Left colon (tissue), 2 donors: ENCODE results near the gene TMEM59L. TPM values are rescaled to one million over a fixed set of nuclear protein-coding genes. Genes with fewer than 3 reads are reported as not detected.

Source experiments
- ATAC-seq: fragments of 200-7000 bp; cut with Tn5 transposase; one replicate; pipeline ENCODE4 v1.9.1; 2020; ENCODE audit warnings: mild to moderate bottlenecking, moderate library complexity
- DNase-seq, 2 donors: peaks; one replicate each; pipeline ENCODE4 v3.0.0-alpha.2; 2020
- intact Hi-C, 2 donors: fragments of 100-400 bp; cut with DNase I in 1 of 2; cut with micrococcal nuclease in 1 of 2; formaldehyde crosslinking; loops; one replicate each; pipeline versions ENCODE4 v1.11.2 to v1.14.0; 2022; cut with DNase I, micrococcal nuclease
- total RNA-seq, 2 donors: library from RNA; stranded (reverse); fragmentation: NEBNext Ultra II Directional; extraction: Animal tissue kit (Norgen Biotek cat#: 25700); gene quantifications; one replicate each; pipeline ENCODE4 v1.2.1, GENCODE V29; 2021
- donor health status: DM: no; HTN: no; CAD: no.
- donor health status: DM: yes; HTN: yes; CAD: no.

The TMEM59L gene
- total RNA-seq, 2 donors from 2014 or later = 0.40 to 1.1 TPM

DNA sequence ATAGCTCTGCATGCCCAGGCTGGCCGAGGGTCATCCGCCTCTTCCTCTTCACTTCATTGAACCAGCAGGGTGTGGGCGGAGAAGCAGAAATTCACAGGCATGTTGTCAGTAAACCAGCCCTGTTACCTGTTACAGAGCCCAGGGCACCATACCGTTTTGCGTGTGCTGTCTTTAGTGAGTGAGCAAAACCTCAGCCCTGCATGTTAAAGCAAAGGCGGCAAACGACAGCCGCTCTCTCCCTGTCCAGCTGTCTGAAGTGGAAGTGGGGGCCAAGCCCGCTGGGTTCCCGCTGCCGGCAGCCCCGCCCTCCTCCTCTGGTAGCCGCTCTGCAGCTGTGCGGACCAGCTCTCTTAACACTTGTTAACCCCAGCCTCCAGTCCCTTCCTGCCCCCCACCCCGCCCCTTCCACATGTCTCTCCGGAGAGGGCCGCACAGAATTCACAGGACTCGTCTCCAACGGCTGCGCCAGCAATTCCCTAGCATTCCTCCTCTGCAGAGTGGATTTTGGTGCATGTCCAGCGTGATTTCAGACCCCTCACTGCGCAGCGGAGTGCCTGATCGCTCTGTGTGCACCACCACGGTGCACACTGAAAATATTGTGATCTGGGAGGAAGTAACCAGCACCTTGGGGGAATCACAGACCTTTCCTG lies 36.8 kb downstream of the TMEM59L start:
- intact Hi-C loops = no loop called here
- ATAC-seq (peak; percentile 41), DNase-seq (peak; percentile 54 to 55)

DNA sequence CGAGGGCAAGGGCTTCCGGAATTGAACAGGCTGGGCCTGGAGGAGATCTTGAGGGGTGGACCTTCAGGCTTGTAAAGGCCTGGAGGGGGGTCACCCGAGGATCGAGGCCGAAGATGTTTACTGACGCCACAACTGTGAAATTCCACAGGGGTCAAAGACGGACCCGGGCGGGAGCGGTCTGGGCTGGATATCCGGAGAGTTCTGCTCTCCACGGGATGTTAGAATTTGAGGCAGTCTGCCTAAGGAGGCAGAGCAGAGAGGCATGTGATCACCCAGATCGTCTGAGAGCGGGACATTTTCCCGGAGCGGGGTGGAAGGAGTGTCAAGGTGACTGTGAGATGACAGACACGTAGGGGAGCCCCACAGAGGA lies 37.3 kb downstream of the TMEM59L start:
- intact Hi-C loops = no loop called here
- no peak for DNase-seq
- peak; percentile 29 for ATAC-seq

DNA sequence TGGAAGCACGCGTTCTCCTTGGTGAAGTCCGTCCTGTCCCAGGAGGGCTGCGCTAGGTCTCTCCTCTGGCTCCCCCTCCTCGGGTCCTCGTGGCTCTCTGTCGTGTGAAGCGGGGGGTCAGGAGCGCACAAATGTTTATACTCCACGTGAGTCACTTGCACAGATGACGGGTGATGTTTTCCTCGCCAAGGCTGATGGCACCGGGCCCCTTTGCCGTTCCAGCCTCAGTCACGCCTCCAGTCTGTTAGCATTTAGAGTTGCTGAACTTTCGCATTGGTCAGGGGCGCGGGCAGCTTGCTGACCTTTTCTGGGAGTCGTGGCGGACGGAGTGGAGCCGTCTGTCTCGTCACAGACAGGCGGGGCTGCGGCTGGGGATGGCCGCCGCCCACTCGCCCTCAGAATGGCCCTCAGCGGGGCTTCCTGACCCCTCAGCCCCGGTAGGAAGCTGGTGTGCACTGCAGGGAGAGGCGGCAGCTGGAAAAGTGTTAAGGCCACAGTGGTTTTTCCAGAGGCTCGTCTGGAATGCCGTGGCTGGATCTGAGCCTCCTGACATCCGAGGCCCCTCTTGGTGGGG lies 37.9 kb downstream of the TMEM59L start:
- peak; percentile 31 to 56 for DNase-seq
- intact Hi-C loops = no loop called here
- ATAC-seq = no peak

DNA sequence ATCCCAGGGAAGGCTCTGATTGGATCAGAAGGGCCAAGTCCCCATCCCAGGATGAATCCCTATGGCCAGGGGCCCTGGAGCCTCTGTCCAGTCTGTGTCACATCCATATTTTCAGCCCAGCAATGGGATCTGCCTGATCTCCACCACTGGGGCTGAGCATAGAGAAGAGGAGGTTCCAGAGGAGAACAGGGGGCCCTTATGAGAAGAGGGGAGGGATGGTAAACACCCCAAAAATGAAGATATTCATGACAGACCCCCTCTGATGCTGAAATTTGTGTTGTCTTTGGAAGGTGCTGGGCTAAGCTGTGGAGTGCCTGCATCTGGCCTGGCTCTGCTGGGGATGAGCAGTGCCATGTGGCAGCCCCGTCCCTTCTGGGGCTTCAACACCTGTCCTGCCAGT lies 38.6 kb downstream of the TMEM59L start:
- intact Hi-C loops = no loop called here
- no peak for ATAC-seq
- DNase-seq = no peak

DNA sequence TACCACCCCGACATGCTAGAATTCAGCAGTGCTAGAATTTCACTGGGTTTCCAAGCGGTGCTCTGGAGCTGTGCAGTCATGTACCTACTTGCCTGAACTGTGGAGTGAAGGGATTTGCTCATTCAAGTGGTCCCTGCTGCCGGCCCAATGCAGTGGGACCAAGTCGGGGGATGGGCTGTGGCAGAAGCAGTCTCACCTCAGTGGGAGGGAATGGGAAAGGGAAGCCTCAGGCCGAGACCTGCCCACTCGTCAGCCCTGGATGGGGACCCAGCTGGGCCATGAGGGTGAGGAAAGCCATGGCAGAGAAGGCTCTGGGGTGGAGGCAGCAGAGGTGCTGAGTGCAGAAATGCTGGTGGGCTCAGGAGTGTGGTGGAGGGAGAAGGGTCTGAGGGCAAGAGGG lies 39.1 kb downstream of the TMEM59L start:
- DNase-seq (no peak), ATAC-seq (no peak)
- intact Hi-C loops = no loop called here

DNA sequence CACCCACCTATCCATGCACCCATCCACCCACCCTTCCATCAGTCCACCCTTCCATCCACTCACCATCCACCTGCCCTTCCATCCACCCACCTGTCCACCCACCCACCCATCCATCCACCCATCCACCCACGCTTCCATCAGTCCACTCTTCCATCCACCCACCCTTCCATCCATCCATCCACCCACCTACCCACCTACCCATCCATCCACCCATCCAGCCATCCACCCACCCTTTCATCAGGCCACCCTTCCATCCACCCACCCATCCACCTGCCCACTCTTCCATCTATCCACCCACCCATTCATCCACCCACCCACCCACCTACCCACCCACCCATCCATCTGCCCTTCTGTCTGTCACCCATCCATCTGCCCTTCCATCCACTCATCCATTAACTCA lies 41.2 kb downstream of the TMEM59L start:
- intact Hi-C loops = no loop called here
- DNase-seq = no peak

DNA sequence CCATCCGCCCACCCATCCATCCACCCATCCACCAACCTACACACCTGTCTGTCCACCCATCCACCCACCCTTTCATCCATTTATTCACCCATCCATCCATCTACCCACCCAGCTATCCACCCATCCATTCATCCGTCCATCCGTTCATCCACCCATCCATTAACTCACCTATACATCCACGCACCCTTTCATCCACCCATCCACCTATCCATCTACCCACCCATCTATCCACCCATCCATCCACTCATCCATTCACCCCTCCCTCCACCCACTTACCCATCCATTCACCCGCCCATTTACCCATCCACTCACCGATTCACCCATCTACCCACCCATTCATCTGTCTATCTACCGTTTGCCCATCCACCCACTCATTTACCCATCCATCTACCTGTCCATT lies 41.8 kb downstream of the TMEM59L start:
- no peak for ATAC-seq
- no peak for DNase-seq
- intact Hi-C loops = no loop called here

More for the DNA sequence above, 41.2 kb downstream of the TMEM59L start:
- no peak for ATAC-seq

DNA sequence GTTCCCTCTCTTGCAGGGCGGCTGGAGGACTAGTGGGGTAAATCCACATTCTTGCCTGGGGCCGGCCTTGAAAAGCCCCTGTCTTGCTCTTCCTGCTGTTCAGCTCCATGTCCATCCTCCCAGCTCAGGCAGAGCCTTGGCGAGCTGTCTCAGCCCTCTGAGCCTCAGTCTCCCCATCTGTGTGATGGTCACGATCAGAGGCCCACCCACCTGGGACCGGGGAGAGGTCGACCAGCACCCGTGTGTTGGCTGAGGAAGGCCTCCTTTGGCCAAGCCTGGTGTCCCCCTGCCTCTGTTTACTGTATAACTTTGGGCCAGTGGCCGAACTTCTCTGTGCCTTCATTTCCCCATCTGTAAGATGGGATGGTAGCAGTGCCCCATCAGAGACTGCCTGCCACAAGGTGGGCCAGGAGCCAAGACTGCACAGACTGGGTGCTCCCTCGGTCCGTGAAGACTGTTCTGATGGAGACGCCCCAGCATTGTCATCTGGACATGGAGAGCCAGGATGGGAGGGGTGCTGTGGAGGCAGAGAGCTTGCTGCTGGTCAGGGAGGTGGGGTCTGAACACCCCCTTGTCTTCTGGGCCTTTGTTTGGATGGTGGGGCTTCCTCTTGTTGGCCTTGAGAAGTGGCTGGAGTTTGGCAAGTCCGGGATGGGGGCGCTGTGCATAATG lies 42.6 kb downstream of the TMEM59L start:
- DNase-seq (no peak), ATAC-seq (no peak)
- intact Hi-C loops = no loop called here

DNA sequence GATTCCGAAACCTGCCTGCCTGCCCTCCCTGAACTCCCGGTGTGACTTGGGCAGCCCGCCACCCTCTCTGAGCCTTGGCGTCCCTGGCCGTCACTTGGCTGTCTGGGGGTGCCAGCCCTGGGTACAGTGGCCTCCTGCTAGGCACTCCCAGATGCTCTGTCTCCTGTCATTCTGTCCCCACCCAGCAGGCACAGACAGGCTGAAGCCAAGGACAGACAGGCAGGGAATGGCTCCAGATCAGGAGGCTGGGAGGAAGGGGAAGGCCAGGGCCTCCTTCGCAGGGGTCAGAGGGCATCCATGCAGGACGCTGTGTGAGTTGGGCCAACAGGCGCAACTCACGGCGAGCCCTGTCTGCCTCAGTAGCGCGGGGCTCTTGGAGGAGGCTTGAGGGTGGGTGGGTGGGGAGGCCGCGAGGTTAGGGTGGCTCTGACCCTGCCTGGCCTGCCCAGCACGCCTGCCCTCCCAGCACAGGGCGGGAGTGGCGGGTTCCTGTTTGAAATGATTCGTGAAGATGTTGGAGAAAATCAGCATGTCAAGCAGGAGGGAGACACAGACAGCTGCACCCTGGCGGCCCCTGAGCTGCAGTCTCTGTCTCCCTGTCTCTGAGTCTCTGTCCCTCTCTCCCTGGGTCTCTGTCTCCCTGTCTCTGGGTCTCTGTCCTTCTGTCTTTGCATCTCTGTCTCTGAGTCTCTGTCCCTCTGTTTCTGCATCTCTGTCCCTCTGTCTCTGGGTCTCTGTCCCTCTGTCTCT lies 43.8 kb downstream of the TMEM59L start:
- no peak for ATAC-seq
- intact Hi-C loops = no loop called here
- no peak for DNase-seq

DNA sequence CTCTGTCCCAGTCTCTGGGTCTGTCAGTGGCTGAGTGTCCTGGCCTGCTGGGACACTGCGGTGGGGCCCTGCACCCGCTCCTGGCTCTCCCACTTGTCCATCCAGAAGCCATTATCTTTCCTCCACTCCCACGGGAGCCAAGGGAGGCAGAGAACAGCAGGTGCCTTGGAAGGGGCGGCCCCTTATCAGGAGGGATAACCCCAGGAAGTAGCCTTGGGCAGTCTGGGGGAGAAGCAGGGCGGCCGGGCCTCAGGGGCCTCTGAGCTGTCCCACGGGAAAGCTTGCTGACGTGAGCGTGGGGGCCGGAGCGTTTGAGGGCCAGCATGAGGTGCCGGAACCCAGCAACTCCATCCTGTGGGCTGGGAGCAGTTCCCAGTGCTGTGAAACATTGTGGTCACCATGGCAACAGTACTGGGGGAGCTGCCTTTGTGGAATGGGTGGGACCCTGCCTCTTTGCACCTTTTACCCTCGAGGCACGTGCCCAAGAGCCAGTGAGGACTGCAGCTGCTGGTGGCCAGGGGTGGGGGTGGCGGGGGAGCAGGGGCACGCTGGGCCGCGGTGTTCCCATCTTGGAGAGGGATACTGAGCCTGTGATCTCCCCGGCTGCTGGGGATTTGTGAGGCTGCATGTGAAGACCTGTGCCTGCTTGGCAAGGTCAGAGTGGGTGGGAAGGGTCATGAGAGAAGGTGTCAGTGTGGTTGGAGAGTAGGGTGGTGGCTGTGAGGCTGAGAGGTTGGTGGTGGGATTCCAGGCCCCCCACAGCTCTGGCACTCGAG lies 45.1 kb downstream of the TMEM59L start:
- DNase-seq (no peak), ATAC-seq (no peak)
- intact Hi-C loops = no loop called here

DNA sequence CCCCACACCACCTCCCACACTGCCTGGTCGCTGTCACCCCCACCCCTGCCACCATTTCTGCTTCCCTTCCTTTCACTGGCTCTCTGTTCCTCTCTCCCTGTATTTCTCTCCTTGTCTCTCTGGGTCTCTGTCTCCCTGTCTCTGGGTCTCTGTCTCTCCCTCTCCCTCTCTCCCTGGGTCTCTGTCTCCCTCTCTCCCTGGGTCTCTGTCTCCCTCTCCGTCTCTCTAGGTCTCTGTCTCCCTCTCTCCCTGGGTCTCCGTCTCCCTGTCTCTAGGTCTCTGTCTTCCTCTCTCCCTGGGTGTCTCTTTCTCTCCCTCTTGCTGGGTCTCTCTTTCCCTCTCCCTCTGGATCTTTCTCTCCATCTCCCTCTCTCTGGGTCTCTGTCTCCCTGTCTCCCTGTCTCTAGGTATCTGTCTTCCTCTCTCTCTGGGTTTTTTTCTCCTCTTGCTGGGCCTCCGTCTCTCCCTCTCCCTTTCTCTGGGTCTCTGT lies 45.7 kb downstream of the TMEM59L start:
- DNase-seq (no peak), ATAC-seq (no peak)
- intact Hi-C loops = no loop called here

DNA sequence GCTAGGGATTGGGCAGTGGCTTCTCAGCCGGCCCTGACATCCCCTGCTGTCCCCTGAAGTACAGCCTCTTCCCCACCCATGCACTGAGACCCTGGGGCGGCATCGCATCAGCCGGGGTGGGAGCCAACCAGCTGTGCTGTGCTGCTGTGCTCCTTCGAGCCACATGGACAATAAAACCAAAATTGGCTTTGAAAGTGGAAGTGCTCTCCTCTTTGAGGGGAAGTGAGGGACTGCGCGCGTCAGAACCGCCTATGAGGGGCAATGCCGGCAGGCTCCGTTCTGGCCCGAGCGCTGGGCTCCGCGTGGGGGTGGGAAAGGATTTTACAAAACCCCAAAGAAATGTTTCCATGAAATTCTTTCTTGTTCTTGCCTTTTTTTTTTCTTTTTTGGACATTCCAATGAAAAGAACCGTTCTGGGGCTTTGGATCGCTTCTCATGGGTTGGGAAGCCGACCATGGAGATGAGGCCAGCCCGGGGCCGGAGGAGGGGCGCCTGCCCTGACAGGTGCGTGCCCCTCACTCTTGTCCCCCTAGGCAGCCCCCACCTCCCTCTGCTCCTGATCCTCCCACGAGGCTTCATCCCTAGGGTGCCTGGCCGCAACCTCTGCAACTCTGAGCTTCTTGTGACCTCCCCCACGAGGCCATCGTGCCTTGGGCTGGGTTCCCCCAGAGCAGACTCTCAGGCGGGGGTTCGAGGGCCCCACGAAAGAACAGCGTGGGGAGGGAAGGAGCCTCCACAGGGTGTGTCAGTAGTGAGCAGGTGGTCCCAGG lies 46.8 kb downstream of the TMEM59L start:
- DNase-seq (no peak), ATAC-seq (no peak)
- intact Hi-C loops = no loop called here

DNA sequence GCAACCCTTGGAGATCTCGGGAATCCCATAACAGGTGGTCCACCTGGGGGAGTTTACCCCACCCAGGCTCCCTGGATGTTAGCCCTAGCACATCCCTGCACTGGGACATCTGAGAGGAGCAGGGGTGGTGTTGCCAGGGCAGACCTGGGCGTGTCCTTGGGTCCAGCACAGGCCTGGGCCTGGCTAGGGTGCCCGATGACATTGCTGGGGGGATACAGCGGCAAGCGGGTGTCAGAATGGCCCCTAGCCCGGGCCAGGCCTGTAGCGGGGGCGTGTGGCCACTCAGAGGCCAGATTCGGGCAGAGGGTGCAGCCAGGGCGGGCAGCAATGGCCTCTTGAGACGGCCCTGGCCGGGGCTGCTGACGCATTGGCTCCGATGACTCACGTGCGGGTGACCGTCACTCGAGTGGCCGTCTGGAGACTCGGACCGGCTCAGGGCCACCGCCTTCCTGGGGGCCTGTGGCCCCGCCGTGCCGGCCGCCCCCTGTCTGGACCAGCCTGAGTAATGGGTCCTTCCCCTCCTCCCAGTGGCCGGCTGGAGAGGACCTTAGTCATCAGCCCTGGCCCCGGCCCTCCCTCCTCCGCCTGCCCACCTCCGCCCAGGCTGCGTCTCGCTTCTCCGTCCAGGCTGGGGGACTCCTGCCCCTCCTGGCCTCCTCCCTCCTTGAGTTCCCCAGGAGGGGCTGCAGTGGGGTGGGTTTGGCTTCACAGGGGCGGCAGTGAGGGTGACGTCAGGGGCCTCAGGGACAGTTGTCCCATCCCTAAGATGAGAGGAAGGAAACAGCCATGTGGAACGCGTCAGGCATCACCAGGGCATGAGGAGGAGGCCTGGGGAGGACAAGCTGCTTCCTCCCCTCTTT lies 47.6 kb downstream of the TMEM59L start:
- ATAC-seq (peak; percentile 29), DNase-seq (no peak)
- intact Hi-C loops = no loop called here

DNA sequence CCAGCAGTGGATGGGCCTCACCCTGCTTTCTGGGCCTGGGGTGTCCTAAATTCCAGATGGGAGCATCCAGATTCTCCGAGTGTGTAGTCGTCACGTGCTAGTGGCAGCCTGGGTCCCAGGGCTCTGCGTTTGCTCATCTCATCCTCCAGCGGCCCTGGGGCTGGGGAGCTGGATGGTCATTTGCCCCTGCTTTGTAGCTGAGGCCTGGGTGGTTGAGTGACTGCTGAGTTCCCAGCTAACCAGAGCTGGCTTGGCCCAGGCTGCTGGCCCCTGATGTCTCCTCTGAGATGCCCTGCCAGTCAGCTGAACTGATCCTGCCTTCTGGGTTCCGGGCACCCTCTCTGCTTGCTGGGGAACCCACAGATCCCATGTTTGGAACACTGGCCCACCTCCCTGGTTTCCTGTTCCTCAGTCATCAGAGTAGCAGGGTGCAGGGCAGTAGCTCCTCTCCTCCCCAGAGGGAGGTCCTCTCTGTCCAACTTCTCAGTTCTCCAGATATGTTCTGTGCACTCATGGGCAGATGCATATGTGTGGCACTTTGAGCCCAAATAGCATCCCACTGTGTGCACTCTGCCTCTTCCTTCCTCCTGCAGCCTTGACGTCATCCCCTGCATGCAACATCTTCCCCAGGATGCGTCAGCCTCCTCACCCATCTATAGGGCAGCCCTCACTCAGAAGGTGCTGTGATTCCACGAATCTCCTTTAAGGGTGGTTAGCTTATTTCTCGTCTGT lies 48.4 kb downstream of the TMEM59L start:
- DNase-seq (no peak), ATAC-seq (no peak)
- intact Hi-C loops = no loop called here

DNA sequence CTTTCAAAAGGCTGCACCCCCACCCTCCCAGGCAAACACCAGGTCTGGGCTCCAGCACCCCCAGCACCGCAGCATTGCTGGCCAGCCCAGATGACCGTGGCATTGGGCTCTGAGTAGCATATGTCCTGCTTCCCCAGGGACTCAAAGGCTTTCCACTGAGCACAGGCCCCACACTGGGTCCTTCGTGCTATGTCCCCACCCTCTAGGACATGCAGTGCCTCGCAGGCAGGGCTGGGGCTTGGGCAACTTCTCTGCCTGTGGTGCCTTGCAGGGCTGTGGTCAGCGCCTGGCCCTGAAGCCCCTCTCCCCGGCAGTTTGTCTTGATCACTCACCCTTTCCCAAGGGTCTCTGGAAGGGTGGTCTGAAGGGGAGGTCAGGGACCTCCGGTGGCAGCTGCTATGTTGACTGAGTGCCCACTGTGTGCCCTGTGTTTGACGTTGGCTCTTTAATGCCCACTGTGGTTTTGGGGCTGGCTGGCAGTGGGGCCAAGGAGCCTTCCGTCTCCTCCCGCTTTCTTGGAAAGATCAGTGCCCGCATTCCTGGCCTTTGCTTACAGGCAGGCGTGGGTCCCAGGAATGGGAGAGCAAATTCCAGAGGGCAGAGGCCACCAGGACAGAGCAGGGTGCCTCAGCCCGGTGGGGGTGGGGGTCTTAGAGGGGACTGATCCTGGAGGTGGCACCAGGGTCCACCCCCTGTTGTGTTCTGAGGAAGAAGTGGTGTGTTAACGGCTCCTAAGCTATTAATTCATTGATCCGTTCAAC lies 50.5 kb downstream of the TMEM59L start:
- ATAC-seq = no peak
- intact Hi-C loops = no loop called here
- DNase-seq = no peak

DNA sequence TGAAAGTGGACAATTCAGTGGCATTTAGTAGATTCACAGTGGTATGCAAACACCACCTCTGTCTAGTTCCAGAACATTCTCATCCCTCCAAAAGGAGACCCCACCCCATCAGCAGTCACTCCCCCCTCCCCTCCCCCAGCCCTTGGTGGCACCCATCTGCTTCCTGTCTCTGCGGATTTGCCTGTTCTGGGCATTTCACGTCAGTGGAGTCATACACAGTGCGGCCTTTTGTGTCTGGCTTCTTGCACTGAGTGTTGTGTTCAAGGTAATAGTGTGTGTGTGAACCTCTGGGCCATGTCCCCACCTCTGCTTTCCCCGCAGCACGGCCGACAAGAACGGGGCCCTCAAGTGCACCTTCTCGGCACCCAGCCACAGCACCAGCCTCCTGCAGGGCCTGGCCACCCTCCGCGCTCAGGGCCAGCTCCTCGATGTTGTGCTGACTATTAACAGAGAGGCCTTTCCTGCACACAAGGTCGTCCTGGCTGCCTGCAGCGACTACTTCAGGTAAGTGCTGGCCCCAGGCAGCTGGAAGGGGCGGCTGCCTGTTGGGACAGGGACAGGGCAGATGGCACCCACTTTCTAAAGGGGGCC lies 51.4 kb downstream of the TMEM59L start:
- intact Hi-C loops = no loop called here
- no peak for DNase-seq
- ATAC-seq = no peak
